ENCODE measurements around the gene SOX14. TPM values are rescaled to one million over a fixed set of nuclear protein-coding genes. Genes with fewer than 3 reads are reported as not detected.

The SOX14 gene
- total and polyA plus RNA-seq, 2 of the 4 experiments (the other 2 are of a cell fraction) = not detected

DNA sequence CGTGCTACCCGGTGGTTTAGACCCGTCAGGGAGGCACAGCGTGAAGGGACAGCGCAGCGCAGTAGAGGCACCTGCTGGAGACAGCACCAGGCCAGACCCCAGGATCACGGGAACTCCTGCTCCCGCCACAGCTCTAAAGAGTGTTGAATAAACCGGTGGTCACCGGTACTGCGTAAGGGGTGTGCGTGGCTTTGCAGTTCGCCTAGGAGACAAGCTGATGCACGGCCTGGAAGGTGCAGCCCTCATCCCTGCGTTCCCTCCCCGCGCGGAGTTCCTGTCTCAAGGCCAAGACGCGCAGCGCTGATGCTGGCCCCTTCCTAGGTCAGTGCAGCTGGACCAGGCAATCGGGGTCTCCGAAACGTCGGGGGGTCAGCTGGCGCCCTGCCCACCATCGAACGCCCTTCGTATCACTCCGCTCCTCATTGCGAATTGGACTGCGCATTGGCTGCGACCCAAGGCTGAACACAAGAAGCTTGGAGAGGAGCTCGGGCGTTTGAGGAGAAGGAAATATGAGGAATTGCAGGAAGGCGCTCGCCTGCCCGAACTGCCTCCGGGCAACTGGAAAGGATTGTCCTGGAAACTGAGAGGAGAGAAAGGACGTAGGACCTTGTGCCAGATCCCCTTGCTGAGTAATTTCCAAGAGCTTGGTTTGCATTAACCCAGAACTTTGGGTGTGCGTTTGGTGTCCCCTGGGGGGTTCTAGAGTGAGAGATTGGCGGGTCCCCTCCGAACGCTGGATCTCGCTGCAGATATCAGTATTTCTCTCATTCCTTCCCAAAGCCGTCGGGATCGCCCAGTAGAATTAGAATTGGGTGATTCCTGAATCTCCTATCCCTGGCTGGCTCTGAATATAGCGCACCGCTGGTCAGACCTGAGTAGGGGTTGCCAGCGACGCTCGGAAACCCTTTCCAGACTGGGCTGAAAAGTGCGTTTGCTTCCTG lies 2.3 kb upstream of the SOX14 start:
- CTCF ChIA-PET = no interaction called here
- no TSS peak for BruUV-seq (replicated peaks)
- no peak for DNase-seq
- TF ChIP-seq RCOR1 (IDR thresholded peaks at IDR 0.05; ENCODE audit: insufficient replicate concordance, low read length) (no peak), MXI1 (IDR thresholded peaks at IDR 0.05; ENCODE audit: borderline replicate concordance, low read depth, low read length) (no peak), RFX5 (IDR thresholded peaks at IDR 0.05; ENCODE audit: low read depth, low read length) (no peak), NFE2L2 (IDR thresholded peaks at IDR 0.05; ENCODE audit: low read depth, low read length) (no peak), BHLHE40 (IDR thresholded peaks at IDR 0.05; ENCODE audit: low read depth, low read length) (no peak), SMC3 (IDR thresholded peaks at IDR 0.05; ENCODE audit: low read depth, low read length) (no peak), MAZ (IDR thresholded peaks at IDR 0.05; ENCODE audit: borderline replicate concordance, low read depth, low read length) (no peak), CEBPB (IDR thresholded peaks at IDR 0.05; ENCODE audit: low read depth, low read length) (no peak), RAD21 (IDR thresholded peaks at IDR 0.05; ENCODE audit: low read length) (no peak), MAFK (IDR thresholded peaks at IDR 0.05; ENCODE audit: low read depth, low read length) (no peak), POLR2A (IDR thresholded peaks at IDR 0.05; ENCODE audit: low read depth, low read length) (no peak), FOS (IDR thresholded peaks at IDR 0.05; ENCODE audit: low read depth, low read length) (no peak)
- TF ChIP-seq, protein P1, sequence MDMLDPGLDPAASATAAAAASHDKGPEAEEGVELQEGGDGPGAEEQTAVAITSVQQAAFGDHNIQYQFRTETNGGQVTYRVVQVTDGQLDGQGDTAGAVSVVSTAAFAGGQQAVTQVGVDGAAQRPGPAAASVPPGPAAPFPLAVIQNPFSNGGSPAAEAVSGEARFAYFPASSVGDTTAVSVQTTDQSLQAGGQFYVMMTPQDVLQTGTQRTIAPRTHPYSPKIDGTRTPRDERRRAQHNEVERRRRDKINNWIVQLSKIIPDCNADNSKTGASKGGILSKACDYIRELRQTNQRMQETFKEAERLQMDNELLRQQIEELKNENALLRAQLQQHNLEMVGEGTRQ (IDR thresholded peaks at IDR 0.05; ENCODE audit: low read depth, low read length) = no peak
- TF ChIP-seq, protein P2, sequence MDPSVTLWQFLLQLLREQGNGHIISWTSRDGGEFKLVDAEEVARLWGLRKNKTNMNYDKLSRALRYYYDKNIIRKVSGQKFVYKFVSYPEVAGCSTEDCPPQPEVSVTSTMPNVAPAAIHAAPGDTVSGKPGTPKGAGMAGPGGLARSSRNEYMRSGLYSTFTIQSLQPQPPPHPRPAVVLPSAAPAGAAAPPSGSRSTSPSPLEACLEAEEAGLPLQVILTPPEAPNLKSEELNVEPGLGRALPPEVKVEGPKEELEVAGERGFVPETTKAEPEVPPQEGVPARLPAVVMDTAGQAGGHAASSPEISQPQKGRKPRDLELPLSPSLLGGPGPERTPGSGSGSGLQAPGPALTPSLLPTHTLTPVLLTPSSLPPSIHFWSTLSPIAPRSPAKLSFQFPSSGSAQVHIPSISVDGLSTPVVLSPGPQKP (IDR thresholded peaks at IDR 0.05; ENCODE audit: borderline replicate concordance, low read depth, low read length) = no peak
- TF ChIP-seq, protein P3, sequence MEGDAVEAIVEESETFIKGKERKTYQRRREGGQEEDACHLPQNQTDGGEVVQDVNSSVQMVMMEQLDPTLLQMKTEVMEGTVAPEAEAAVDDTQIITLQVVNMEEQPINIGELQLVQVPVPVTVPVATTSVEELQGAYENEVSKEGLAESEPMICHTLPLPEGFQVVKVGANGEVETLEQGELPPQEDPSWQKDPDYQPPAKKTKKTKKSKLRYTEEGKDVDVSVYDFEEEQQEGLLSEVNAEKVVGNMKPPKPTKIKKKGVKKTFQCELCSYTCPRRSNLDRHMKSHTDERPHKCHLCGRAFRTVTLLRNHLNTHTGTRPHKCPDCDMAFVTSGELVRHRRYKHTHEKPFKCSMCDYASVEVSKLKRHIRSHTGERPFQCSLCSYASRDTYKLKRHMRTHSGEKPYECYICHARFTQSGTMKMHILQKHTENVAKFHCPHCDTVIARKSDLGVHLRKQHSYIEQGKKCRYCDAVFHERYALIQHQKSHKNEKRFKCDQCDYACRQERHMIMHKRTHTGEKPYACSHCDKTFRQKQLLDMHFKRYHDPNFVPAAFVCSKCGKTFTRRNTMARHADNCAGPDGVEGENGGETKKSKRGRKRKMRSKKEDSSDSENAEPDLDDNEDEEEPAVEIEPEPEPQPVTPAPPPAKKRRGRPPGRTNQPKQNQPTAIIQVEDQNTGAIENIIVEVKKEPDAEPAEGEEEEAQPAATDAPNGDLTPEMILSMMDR (conservative IDR thresholded peaks at IDR 0.05; ENCODE audit: low read depth, low read length) = no peak

More for the DNA sequence above, 2.3 kb upstream of the SOX14 start:
- Histone ChIP-seq H3K27ac (ENCODE audit: insufficient read depth, low read length) (no peak overlapping the region), H2BK15ac (ENCODE audit: low read depth, low read length) (no peak overlapping the region), H3K23ac (ENCODE audit: low read depth, low read length) (no peak overlapping the region), H3K9ac (ENCODE audit: low read depth, low read length) (no peak overlapping the region), H4K20me1 (ENCODE audit: insufficient read depth, low read length) (no peaks in the 10 kb centered on the region), H3K9me1 (ENCODE audit: insufficient read depth, low read length) (no peaks in the 10 kb centered on the region), H2BK120ac (ENCODE audit: low read depth, low read length) (no peak overlapping the region), H3K4me1 (ENCODE audit: control insufficient read depth, insufficient read depth, low read length) (no peaks in the 10 kb centered on the region), H3K4me3 (ENCODE audit: insufficient read depth, low read depth, low read length) (no peak overlapping the region), H3K14ac (replicated peaks; ENCODE audit: low read depth, low read length) (no peak overlapping the region), H4K8ac (ENCODE audit: low read depth in 2 of 2, low read length in 2 of 2) (no peak overlapping the region), H3K56ac (ENCODE audit: extremely low read depth, insufficient read depth, low read length) (no peak overlapping the region), H3K18ac (ENCODE audit: low read depth, low read length) (no peak overlapping the region), H3K27me3 (ENCODE audit: control insufficient read depth, insufficient read depth, low read length) (peaks cover 57% of the 10 kb centered on the region), H3K9me3 (ENCODE audit: control insufficient read depth, insufficient read depth, low read length) (peaks cover 2% of the 10 kb centered on the region; the same call in 1 of the 2 replicates), H2BK5ac (ENCODE audit: low read depth, low read length, poor library complexity, severe bottlenecking) (no peak overlapping the region), H4K91ac (ENCODE audit: insufficient read depth, low read depth, low read length) (no peak overlapping the region), H3K4me2 (ENCODE audit: low read depth, low read length) (no peak overlapping the region), H3K79me1 (ENCODE audit: low read depth in 1 of 2, low read length in 2 of 2) (no peaks in the 10 kb centered on the region), H2AFZ (replicated peaks; ENCODE audit: low read length, poor library complexity) (no peak overlapping the region), H3K4ac (ENCODE audit: low read depth, low read length) (no peak overlapping the region), H3K36me3 (ENCODE audit: control insufficient read depth, insufficient read depth, low read length) (no peaks in the 10 kb centered on the region), H2AK9ac (replicated peaks; ENCODE audit: low read depth, low read length, poor library complexity) (no peak overlapping the region), H2BK20ac (ENCODE audit: low read depth, low read length) (no peak overlapping the region), H2AK5ac (ENCODE audit: low read depth, low read length) (no peak overlapping the region), H4K5ac (ENCODE audit: low read depth, low read length) (no peak overlapping the region)
- in situ Hi-C loops (cut with MboI; ENCODE audit: low sequenced_read_pairs) (no loop called here), intact Hi-C loops (cut with micrococcal nuclease) (no loop called here), dilution Hi-C loops (cut with HindIII; ENCODE audit: low sequenced_read_pairs, unreplicated experiment) (no loop called here)
- POLR2A ChIA-PET (ENCODE audit: unreplicated experiment) = no interaction called here
- no peak for ATAC-seq (ENCODE audit: low read depth)
- 1% methylated on average over 26 of the region's 54 CpGs; no CpG with 5 or more reads in 1 of the 2 experiments for WGBS, 2 experiments (ENCODE audit: extremely low coverage in 2 of 2, insufficient read length in 1 of 2)

Measured in IMR-90 (cell line).